ENCODE results near the gene ECE1.

Gene ECE1

DNA sequence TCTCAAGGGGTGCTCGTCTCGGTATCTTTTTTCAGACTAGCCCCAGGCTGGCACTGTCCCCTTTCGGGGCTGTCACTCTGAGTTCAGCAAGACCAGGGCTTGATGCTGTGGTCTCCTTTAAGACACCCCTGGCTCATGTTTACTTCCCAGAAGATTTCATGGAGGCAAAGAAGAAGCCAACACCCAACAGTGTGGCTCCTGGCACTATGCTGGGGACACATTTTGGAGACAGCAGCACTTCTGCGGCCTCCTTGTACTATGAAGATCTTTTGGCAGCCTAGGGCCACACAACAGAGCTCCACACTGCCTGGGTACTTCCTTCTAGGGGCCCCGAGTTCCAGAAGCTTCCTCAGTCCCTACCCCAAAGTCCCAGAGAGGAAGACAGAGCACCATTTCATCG, 24.6 kb downstream of the ECE1 start:
- no peak overlapping the region for H3K9ac ChIP-seq (ENCODE audit: low read depth, low read length)

DNA sequence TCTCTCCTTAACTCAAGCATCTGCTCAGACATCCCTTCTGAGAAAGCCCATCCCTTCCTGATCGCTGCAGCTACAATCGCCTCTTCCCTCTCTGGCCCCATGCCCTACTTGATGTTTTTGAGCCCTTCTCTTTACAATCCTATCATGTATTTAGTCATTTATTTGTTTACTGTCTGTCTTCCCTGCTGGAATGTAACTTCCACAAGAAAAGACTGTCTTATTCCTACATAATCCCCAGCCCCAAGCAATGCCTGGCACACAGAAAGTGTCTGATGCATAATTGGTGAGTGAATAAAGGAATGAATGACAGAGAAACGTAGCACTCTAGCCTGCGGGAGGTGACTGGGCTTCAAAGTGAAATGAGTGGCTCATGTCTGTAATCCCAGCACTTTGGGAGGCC, 25.4 kb downstream of the ECE1 start:
- Histone ChIP-seq H4K20me1 (ENCODE audit: insufficient read depth, low read length) (peaks cover 7% of the 10 kb centered on the region), H3K27me3 (ENCODE audit: insufficient read depth, low read length, poor library complexity) (no peaks in the 10 kb centered on the region), H3K4me1 (ENCODE audit: insufficient read depth, low read length) (no peaks in the 10 kb centered on the region), H3K36me3 (ENCODE audit: insufficient read depth, low read length) (peaks cover 11% of the 10 kb centered on the region), H2AFZ (ENCODE audit: low read depth, low read length) (no peak overlapping the region), H3K9ac (ENCODE audit: low read depth, low read length) (no peak overlapping the region), H3K27ac (ENCODE audit: low read length) (no peak overlapping the region), H3K79me2 (ENCODE audit: insufficient read depth, low read length) (no peaks in the 10 kb centered on the region), H3K4me2 (ENCODE audit: insufficient read depth, low read length) (no peak overlapping the region), H3K4me3 (ENCODE audit: low read depth in 1 of 2, low read length in 2 of 2) (no peak overlapping the region), H3K9me3 (ENCODE audit: insufficient read depth, low read length, severe bottlenecking) (no peaks in the 10 kb centered on the region)
- ATAC-seq (ENCODE audit: insufficient read depth, low read depth) (no peak), DNase-seq (no peak)
- TF ChIP-seq EZH2 (IDR thresholded peaks at IDR 0.05; ENCODE audit: borderline replicate concordance, low read depth, low read length, severe bottlenecking): no peak
- TF ChIP-seq, protein P1, sequence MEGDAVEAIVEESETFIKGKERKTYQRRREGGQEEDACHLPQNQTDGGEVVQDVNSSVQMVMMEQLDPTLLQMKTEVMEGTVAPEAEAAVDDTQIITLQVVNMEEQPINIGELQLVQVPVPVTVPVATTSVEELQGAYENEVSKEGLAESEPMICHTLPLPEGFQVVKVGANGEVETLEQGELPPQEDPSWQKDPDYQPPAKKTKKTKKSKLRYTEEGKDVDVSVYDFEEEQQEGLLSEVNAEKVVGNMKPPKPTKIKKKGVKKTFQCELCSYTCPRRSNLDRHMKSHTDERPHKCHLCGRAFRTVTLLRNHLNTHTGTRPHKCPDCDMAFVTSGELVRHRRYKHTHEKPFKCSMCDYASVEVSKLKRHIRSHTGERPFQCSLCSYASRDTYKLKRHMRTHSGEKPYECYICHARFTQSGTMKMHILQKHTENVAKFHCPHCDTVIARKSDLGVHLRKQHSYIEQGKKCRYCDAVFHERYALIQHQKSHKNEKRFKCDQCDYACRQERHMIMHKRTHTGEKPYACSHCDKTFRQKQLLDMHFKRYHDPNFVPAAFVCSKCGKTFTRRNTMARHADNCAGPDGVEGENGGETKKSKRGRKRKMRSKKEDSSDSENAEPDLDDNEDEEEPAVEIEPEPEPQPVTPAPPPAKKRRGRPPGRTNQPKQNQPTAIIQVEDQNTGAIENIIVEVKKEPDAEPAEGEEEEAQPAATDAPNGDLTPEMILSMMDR (IDR thresholded peaks at IDR 0.05; ENCODE audit: borderline replicate concordance, extremely low read depth, low read length, poor library complexity, severe bottlenecking): no peak

More for the DNA sequence above, 24.6 kb downstream of the ECE1 start:
- no peak overlapping the region for H3K4me2 ChIP-seq (ENCODE audit: insufficient read depth, low read length)
- H3K4me1 ChIP-seq (ENCODE audit: insufficient read depth, low read length): no peaks in the 10 kb centered on the region
- ATAC-seq (ENCODE audit: insufficient read depth, low read depth) (no peak), DNase-seq (no peak)
- H2AFZ ChIP-seq (ENCODE audit: low read depth, low read length): no peak overlapping the region
- no peak overlapping the region for H3K27ac ChIP-seq (ENCODE audit: low read length)
- H4K20me1 ChIP-seq (ENCODE audit: insufficient read depth, low read length): peaks cover 11% of the 10 kb centered on the region
- no peaks in the 10 kb centered on the region for H3K79me2 ChIP-seq (ENCODE audit: insufficient read depth, low read length)
- TF ChIP-seq EZH2 (IDR thresholded peaks at IDR 0.05; ENCODE audit: borderline replicate concordance, low read depth, low read length, severe bottlenecking): no peak
- TF ChIP-seq, protein P1 (IDR thresholded peaks at IDR 0.05; ENCODE audit: borderline replicate concordance, extremely low read depth, low read length, poor library complexity, severe bottlenecking): no peak
- peaks cover 18% of the 10 kb centered on the region for H3K36me3 ChIP-seq (ENCODE audit: insufficient read depth, low read length)
- H3K4me3 ChIP-seq (ENCODE audit: low read depth in 1 of 2, low read length in 2 of 2): no peak overlapping the region
- H3K9me3 ChIP-seq (ENCODE audit: insufficient read depth, low read length, severe bottlenecking): no peaks in the 10 kb centered on the region
- no peaks in the 10 kb centered on the region for H3K27me3 ChIP-seq (ENCODE audit: insufficient read depth, low read length, poor library complexity)

DNA sequence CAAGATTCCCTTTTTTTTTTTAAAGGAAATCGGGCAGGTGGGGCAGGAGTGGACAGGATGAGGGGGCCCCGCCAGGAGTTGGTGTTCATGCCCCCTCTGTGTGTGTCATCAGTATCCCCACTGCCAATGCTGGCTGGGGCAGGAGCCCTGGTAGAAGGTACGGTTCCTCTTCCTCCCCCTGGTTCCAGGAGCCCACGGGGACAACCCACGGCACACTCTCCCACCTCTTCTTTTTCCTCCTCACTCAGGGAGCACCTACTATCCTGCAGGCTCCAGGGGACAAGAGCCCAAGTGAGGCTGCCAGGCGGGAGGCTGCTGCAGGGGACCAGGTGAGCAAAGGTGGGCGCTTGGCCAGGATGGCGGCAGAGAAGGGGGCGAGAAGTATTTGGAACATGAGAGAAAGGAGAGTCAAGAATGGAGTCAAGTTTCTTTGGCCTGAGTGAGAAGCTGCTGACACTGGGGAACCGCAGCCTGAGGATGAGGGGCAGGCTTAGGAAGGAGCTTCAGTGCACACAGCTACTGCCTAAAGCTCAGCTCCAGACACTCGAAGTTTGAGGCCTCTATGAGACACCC, 26.5 kb downstream of the ECE1 start:
- no peak for TF ChIP-seq EZH2 (IDR thresholded peaks at IDR 0.05; ENCODE audit: borderline replicate concordance, low read depth, low read length, severe bottlenecking)
- TF ChIP-seq, protein P1 (IDR thresholded peaks at IDR 0.05; ENCODE audit: borderline replicate concordance, extremely low read depth, low read length, poor library complexity, severe bottlenecking): no peak
- Histone ChIP-seq H3K4me1 (ENCODE audit: insufficient read depth, low read length) (no peaks in the 10 kb centered on the region), H3K27ac (ENCODE audit: low read length) (no peak overlapping the region), H4K20me1 (ENCODE audit: insufficient read depth, low read length) (peaks cover 4% of the 10 kb centered on the region; the same call in 1 of the 2 replicates), H2AFZ (ENCODE audit: low read depth, low read length) (no peak overlapping the region), H3K79me2 (ENCODE audit: insufficient read depth, low read length) (no peaks in the 10 kb centered on the region), H3K9ac (ENCODE audit: low read depth, low read length) (no peak overlapping the region), H3K36me3 (ENCODE audit: insufficient read depth, low read length) (peaks cover 5% of the 10 kb centered on the region; the same call in 1 of the 2 replicates), H3K4me3 (ENCODE audit: low read depth in 1 of 2, low read length in 2 of 2) (no peak overlapping the region), H3K4me2 (ENCODE audit: insufficient read depth, low read length) (no peak overlapping the region), H3K9me3 (ENCODE audit: insufficient read depth, low read length, severe bottlenecking) (no peaks in the 10 kb centered on the region), H3K27me3 (ENCODE audit: insufficient read depth, low read length, poor library complexity) (no peaks in the 10 kb centered on the region)
- DNase-seq: no peak
- ATAC-seq (ENCODE audit: insufficient read depth, low read depth): no peak

Measured in DND-41 (cell line).